ENCODE results near the gene ADAMTS7. TPM values are rescaled to one million over a fixed set of nuclear protein-coding genes. Genes with fewer than 3 reads are reported as not detected.
"Not testable (repeated sequence)": the region's sequence is repeated elsewhere in the genome, so short reads cannot be mapped to it uniquely, and the experiment has no call there.

The ADAMTS7 gene
- total RNA-seq, 1 donor from 2014 or later, result 25.5 TPM

GRCh38 chr15:78796510-78796909 is 14.8 kb downstream of the ADAMTS7 start:
- Histone ChIP-seq H3K4me1 (ENCODE audit: insufficient read depth, low read length) (peaks cover 4% of the 10 kb centered on the region), H3K79me2 (ENCODE audit: insufficient read depth, low read length) (no peaks in the 10 kb centered on the region), H3K4me3 (ENCODE audit: insufficient read depth, low read depth, low read length) (no peak overlapping the region), H3K9me3 (ENCODE audit: insufficient read depth, low read depth, low read length) (no peaks in the 10 kb centered on the region), H4K20me1 (ENCODE audit: insufficient read depth, low read length) (no peaks in the 10 kb centered on the region), H3K27ac (ENCODE audit: low read depth, low read length) (no peak overlapping the region), H3K27me3 (ENCODE audit: insufficient read depth, low read length) (no peaks in the 10 kb centered on the region), H2AFZ (ENCODE audit: low read depth, low read length) (no peak overlapping the region), H3K4me2 (ENCODE audit: low read length) (no peak overlapping the region), H3K9ac (ENCODE audit: low read length) (no peak overlapping the region), H3K36me3 (ENCODE audit: insufficient read depth, low read length) (no peaks in the 10 kb centered on the region)
- Mint-ChIP-seq H3K9me3 (ENCODE audit: unreplicated experiment) (peaks cover 2% of the 10 kb centered on the region), H3K4me3 (ENCODE audit: unreplicated experiment) (no peak overlapping the region), H3K27ac (ENCODE audit: unreplicated experiment) (no peak overlapping the region), H3K36me3 (ENCODE audit: low read depth, unreplicated experiment) (peaks cover 8% of the 10 kb centered on the region), H3K4me1 (ENCODE audit: low read depth, unreplicated experiment) (peaks cover 4% of the 10 kb centered on the region), H3K27me3 (ENCODE audit: low read depth, unreplicated experiment) (peaks cover 3% of the 10 kb centered on the region)
- FAIRE-seq (no peak), DNase-seq (ENCODE audit: low read depth) (no peak)
- no peak for TF ChIP-seq EZH2 (IDR thresholded peaks at IDR 0.05; ENCODE audit: insufficient read depth, low read length)
- TF ChIP-seq CTCF (IDR thresholded peaks at IDR 0.05; ENCODE audit: insufficient read depth, low read depth, low read length), result no peak

GRCh38 chr15:78795043-78795442 is 16.2 kb downstream of the ADAMTS7 start:
- FAIRE-seq, result no peak
- H3K27ac Mint-ChIP-seq (ENCODE audit: unreplicated experiment), result no peak overlapping the region
- TF ChIP-seq CTCF (IDR thresholded peaks at IDR 0.05; ENCODE audit: insufficient read depth, low read depth, low read length) (no peak), EZH2 (IDR thresholded peaks at IDR 0.05; ENCODE audit: insufficient read depth, low read length) (no peak)

GRCh38 chr15:78794446-78794845 is 16.8 kb downstream of the ADAMTS7 start:
- H3K4me1 Mint-ChIP-seq (ENCODE audit: low read depth, unreplicated experiment); FAIRE-seq; H3K27ac ChIP-seq (ENCODE audit: low read depth, low read length); H4K20me1 ChIP-seq (ENCODE audit: insufficient read depth, low read length); H3K4me3 ChIP-seq (ENCODE audit: insufficient read depth, low read depth, low read length); H3K4me3 Mint-ChIP-seq (ENCODE audit: unreplicated experiment); H3K9ac ChIP-seq (ENCODE audit: low read length); H3K36me3 ChIP-seq (ENCODE audit: insufficient read depth, low read length); H3K4me1 ChIP-seq (ENCODE audit: insufficient read depth, low read length); H3K27me3 ChIP-seq (ENCODE audit: insufficient read depth, low read length); H3K27ac Mint-ChIP-seq (ENCODE audit: unreplicated experiment); H3K9me3 Mint-ChIP-seq (ENCODE audit: unreplicated experiment); H3K9me3 ChIP-seq (ENCODE audit: insufficient read depth, low read depth, low read length); H3K27me3 Mint-ChIP-seq (ENCODE audit: low read depth, unreplicated experiment); H3K4me2 ChIP-seq (ENCODE audit: low read length); H3K36me3 Mint-ChIP-seq (ENCODE audit: low read depth, unreplicated experiment); H3K79me2 ChIP-seq (ENCODE audit: insufficient read depth, low read length); H2AFZ ChIP-seq (ENCODE audit: low read depth, low read length); DNase-seq (ENCODE audit: low read depth): not testable (repeated sequence)

More at GRCh38 chr15:78795043-78795442, 16.2 kb downstream of the ADAMTS7 start:
- no peak for DNase-seq (ENCODE audit: low read depth)
- Histone ChIP-seq H4K20me1 (ENCODE audit: insufficient read depth, low read length) (no peaks in the 10 kb centered on the region), H3K9ac (ENCODE audit: low read length) (no peak overlapping the region), H3K36me3 (ENCODE audit: insufficient read depth, low read length) (no peaks in the 10 kb centered on the region), H2AFZ (ENCODE audit: low read depth, low read length) (no peak overlapping the region), H3K9me3 (ENCODE audit: insufficient read depth, low read depth, low read length) (no peaks in the 10 kb centered on the region), H3K27ac (ENCODE audit: low read depth, low read length) (no peak overlapping the region), H3K4me3 (ENCODE audit: insufficient read depth, low read depth, low read length) (no peak overlapping the region), H3K27me3 (ENCODE audit: insufficient read depth, low read length) (no peaks in the 10 kb centered on the region), H3K4me1 (ENCODE audit: insufficient read depth, low read length) (peaks cover 4% of the 10 kb centered on the region), H3K4me2 (ENCODE audit: low read length) (no peak overlapping the region), H3K79me2 (ENCODE audit: insufficient read depth, low read length) (no peaks in the 10 kb centered on the region)
- peaks cover 4% of the 10 kb centered on the region for H3K4me1 Mint-ChIP-seq (ENCODE audit: low read depth, unreplicated experiment)
- H3K4me3 Mint-ChIP-seq (ENCODE audit: unreplicated experiment), result no peak overlapping the region
- H3K9me3 Mint-ChIP-seq (ENCODE audit: unreplicated experiment), result peaks cover 2% of the 10 kb centered on the region
- H3K27me3 Mint-ChIP-seq (ENCODE audit: low read depth, unreplicated experiment), result peaks cover 3% of the 10 kb centered on the region
- peaks cover 5% of the 10 kb centered on the region for H3K36me3 Mint-ChIP-seq (ENCODE audit: low read depth, unreplicated experiment)
